Body of pancreas (tissue), 4 donors: Measurements from ENCODE around the gene PSPC1. TPM values are rescaled to one million over a fixed set of nuclear protein-coding genes. Genes with fewer than 3 reads are reported as not detected.

Experiments used
- ATAC-seq: fragments of 150-250 bp; one replicate; pipeline ENCODE4 v1.9.1; 2016
- DNase-seq, 4 donors: peaks; one replicate each; pipeline ENCODE4 v3.0.0-alpha.2; 2019
- H3K27ac ChIP-seq, 4 donors: fragments of 200-600 bp; sonication (generic); 1 replicate in 3 of 4; 2 replicates in 1 of 4; pipeline versions ENCODE4 v1.5.1 to v1.6.1; 2016 to 2019; ENCODE audit warnings: mild to moderate bottlenecking in 1 of 4, mixed read lengths in 1 of 4, moderate library complexity in 1 of 4
- H3K27me3 ChIP-seq, 2 donors: fragments of 200-600 bp; sonication (generic); one replicate each; pipeline ENCODE4 v1.6.0; 2016; ENCODE audit warnings: mild to moderate bottlenecking in 1 of 2
- H3K36me3 ChIP-seq, 2 donors: fragments of 200-600 bp; sonication (generic); replicated peaks in 1 of 2; 2 replicates each; pipeline ENCODE4 v1.5.1; 2016; ENCODE audit warnings: low read depth in 2 of 2; ENCODE audit not compliant: insufficient read depth in 1 of 2
- H3K4me1 ChIP-seq: fragments of 200-600 bp; sonication (generic); one replicate; pipeline ENCODE4 v1.6.0; 2016
- H3K4me3 ChIP-seq, 2 donors: fragments of 200-600 bp; sonication (generic); 1 replicate in 1 of 2; 2 replicates in 1 of 2; pipeline ENCODE4 v1.5.1; 2016 to 2019
- H3K9me3 ChIP-seq, 3 donors: fragments of 200-600 bp; sonication (generic); 1 replicate in 2 of 3; 2 replicates in 1 of 3; pipeline ENCODE4 v1.5.1; 2016
- POLR2A ChIP-seq, 3 donors: fragments of 450-650 bp; IDR thresholded peaks; one replicate each; pipeline ENCODE4 v1.6.1; 2016; ENCODE audit warnings: antibody characterized with exemption in 3 of 3, mild to moderate bottlenecking in 2 of 3
- WGBS, 2 donors: methylation state at CpG; one replicate each; pipeline ENCODE4 v1.1.5; 2017; 5-methylcytosine and 5-hydroxymethylcytosine counted together
- intact Hi-C: fragments of 100-400 bp; cut with DNase I; formaldehyde crosslinking; loops from one replicate; pipeline ENCODE4 v1.15.1; 2023
- small RNA-seq: library from RNA; depleted of rRNA; stranded (forward); fragments of <200 nt; gene quantifications from one replicate; pipeline ENCODE3, GENCODE V24; 2016
- total RNA-seq, 2 donors: library from RNA; depleted of rRNA; stranded (reverse); fragments of >200 nt; gene quantifications; one replicate each; pipeline ENCODE4 v1.1.0, GENCODE V29; 2016
- TF ChIP-seq, protein P1 (sequence below), 7 experiments: fragments of 450-650 bp in 4 of 7; fragments of 200-600 bp in 3 of 7; sonication (generic) in 3 of 7; IDR thresholded peaks; one replicate each; pipeline ENCODE4 v1.5.1; 2016 to 2019; ENCODE audit warnings: antibody characterized with exemption in 7 of 7

Gene PSPC1
- total RNA-seq, 2 donors from 2014 or later, result 37.1 to 72.5 TPM

DNA sequence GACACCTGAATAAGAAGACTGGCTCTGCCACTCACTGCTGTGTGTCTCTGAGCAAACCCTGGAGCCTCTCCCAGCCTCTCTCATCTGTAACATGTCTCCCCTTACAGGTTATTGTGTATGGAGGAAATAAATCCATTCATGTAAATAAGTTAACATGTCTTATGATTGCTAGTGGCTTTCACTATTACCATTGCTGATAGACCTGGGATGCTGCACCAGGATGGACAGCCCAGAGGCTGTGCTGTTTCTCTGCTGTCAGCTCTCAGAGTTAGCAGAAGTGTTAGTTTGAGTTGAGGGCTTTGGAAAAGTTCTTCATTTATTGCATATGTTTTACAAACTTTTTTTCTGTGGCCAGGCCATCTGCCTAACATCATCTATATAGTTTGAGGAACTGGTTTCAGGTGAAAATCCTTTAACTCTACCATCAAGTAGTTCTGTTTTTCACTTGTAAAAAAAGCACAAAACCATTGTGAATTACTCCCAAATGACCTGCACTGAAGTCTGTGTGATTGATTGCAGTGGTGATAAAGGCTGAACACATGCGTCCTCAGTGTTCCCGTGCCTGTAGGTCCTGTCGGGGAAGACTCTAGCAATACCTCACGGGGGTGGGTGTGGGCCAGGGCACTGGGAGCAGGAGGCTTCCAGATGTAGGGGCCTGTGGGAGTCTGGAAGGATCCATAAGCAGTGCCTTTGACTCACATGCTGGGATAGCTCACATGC lies 124.7 kb downstream of the PSPC1 start:
- H3K4me1 ChIP-seq, result no peaks in the 10 kb centered on the region
- H3K27me3 ChIP-seq, result no peaks in the 10 kb centered on the region
- H3K36me3 ChIP-seq, result peaks cover 18 to 21% of the 10 kb centered on the region in 2 donors
- H3K27ac ChIP-seq, result no peak overlapping the region
- no peak overlapping the region for H3K4me3 ChIP-seq
- TF ChIP-seq, protein P1, sequence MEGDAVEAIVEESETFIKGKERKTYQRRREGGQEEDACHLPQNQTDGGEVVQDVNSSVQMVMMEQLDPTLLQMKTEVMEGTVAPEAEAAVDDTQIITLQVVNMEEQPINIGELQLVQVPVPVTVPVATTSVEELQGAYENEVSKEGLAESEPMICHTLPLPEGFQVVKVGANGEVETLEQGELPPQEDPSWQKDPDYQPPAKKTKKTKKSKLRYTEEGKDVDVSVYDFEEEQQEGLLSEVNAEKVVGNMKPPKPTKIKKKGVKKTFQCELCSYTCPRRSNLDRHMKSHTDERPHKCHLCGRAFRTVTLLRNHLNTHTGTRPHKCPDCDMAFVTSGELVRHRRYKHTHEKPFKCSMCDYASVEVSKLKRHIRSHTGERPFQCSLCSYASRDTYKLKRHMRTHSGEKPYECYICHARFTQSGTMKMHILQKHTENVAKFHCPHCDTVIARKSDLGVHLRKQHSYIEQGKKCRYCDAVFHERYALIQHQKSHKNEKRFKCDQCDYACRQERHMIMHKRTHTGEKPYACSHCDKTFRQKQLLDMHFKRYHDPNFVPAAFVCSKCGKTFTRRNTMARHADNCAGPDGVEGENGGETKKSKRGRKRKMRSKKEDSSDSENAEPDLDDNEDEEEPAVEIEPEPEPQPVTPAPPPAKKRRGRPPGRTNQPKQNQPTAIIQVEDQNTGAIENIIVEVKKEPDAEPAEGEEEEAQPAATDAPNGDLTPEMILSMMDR (IDR thresholded peaks at IDR 0.05), result no peak
- no peak for TF ChIP-seq POLR2A (IDR thresholded peaks at IDR 0.05)
- 43 to 55% methylated on average over 4 of the region's 4 CpGs for WGBS, 2 donors
- intact Hi-C loops, result no loop called here
- DNase-seq (no peak), ATAC-seq (no peak)
- no peaks in the 10 kb centered on the region for H3K9me3 ChIP-seq

Small RNA genes lying within 50 kb of the gene (small RNA-seq; reads per million reads assigned to genes)
- gene RN7SL166P, result 0.14 reads per million

Other genes starting within 250 kb of the PSPC1 start
- not detected for gene TPTE2, start 221.4 kb downstream of the PSPC1 start, total RNA-seq
- gene MPHOSPH8, start 149.3 kb downstream of the PSPC1 start, total RNA-seq, result 10 to 100 TPM; 18.7 to 23.4 TPM
- gene ZMYM5, start 80.7 kb upstream of the PSPC1 start, total RNA-seq, result 10 to 100 TPM; 10.6 to 16.8 TPM
- 10 to 100 TPM; 34.6 to 52.1 TPM for gene ZMYM2, start 175.8 kb upstream of the PSPC1 start, total RNA-seq